HG03097 (cell line): ENCODE data around the gene CCDC51.
A peak's percentile ranks its signal among the peaks of the same experiment; 100 is the strongest.
"Not testable (repeated sequence)": the region's sequence is repeated elsewhere in the genome, so short reads cannot be mapped to it uniquely, and the experiment has no call there.

Experiments used
- ATAC-seq: cut with Tn5 transposase; IDR thresholded peaks from one replicate; pipeline ENCODE4 v1.9.1; 2021; ENCODE audit not compliant: unreplicated experiment, low FRiP score

The CCDC51 gene, protein sequence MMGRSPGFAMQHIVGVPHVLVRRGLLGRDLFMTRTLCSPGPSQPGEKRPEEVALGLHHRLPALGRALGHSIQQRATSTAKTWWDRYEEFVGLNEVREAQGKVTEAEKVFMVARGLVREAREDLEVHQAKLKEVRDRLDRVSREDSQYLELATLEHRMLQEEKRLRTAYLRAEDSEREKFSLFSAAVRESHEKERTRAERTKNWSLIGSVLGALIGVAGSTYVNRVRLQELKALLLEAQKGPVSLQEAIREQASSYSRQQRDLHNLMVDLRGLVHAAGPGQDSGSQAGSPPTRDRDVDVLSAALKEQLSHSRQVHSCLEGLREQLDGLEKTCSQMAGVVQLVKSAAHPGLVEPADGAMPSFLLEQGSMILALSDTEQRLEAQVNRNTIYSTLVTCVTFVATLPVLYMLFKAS

GRCh38 chr3:48439820-48440589 is at the start of gene CCDC51, which contains the start of gene TMA7:
CCDC51 (minus strand) TSS chr3:48440119; CDS start chr3:48435128, 4,991 bp downstream.
TMA7 (plus strand) TSS chr3:48440257; CDS start chr3:48440297, 40 bp downstream.
- peak; percentile 91 for ATAC-seq

- no peak for ATAC-seq
These were observed 47.0 kb upstream of the CCDC51 start for GRCh38 chr3:48486952-48487351.

GRCh38 chr3:48482822-48483221 is 42.9 kb upstream of the CCDC51 start:
- not testable (repeated sequence) for ATAC-seq

- not testable (repeated sequence) for ATAC-seq
These were observed 41.0 kb upstream of the CCDC51 start for GRCh38 chr3:48480891-48481290.

DNA sequence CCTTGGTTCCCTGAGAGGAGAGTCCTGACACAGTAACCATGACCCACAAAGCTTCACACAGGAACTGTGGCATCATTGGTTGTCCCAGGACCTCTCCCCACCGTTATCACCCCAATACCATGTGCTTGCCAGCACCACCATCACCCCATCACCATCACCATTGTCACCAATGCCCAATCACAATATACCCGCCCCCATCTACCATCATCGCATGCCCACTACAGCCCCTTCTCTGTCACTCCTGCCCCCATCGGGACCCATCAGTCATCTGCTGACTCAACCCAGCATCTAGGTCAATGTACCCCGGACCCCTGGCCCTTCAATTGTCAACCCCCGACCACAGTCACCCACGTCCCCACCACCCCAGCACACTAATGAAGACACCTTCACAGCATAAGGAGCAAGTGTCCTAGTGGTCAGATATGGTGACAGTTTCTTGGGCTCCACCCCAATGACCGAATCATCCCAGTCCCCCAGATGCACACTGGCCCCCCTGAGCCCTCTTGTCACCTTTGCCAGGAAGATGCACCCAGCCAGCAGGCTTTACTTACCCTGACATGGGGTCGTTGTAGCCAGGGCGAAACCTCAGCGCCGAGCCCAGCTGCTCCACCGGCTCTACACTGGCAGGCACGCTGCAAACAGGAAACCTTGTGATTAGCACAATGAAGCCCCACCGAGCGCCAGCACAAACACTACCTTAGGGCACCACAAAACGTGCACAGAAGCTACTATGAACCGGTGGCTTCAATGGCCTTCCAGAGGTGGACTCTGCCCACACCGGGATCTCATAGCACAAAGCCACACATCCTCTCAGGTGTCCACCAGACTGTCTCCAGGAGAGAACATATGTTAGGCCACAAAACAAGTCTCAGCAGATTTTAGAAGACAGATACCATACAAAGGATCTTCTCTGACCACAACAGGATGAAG is 39.0 kb upstream of the CCDC51 start:
- ATAC-seq, result no peak

DNA sequence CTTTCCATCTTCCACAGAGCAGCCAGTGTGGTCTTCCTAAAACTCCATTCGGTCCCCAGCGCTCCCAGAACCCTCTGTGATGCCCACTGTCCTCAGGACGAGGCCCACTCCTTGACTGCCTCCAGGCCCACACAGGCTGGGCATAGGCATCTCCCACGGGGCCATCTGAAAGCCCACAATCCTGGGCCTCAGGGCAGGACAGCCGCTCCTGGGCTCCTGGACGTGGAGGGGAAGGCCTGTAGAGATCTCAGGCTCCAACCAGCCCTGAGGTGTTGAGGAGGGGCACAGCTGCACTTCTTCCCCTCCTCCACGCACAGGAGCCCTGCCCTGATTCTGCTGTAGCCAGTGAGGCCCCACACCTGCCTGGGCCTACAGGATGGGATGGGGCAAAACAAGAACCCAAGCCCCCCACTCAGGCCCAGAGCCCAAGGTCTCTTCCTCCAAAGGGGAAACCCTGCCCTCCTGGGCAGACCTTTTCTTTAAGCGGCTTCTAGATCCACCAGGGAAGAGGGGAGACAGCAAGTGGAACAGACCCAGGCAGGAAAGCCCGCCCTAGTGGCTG is 38.1 kb upstream of the CCDC51 start:
- ATAC-seq, result no peak

- no peak for ATAC-seq
These were observed 36.6 kb upstream of the CCDC51 start for GRCh38 chr3:48476426-48477053.

DNA sequence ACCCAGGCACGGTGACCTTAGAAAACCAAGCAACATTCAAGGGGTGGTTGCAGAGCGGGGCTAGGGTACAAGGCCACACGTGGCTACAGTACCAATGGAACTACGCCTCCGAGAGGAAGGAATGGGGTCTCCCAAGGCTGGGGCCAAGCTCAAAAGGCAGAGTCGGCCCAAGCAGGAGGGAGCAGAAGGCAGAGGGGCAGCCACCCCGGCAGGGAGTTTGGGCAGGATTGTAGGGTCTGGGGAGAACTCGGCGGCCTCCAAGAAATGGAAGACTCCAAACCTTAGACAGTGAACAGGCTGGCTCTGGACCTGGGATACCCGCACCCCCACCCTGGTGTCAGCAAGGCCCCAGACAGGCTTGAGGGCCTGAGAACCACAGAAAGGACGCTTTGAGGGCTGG is 35.3 kb upstream of the CCDC51 start:
- ATAC-seq, result no peak

DNA sequence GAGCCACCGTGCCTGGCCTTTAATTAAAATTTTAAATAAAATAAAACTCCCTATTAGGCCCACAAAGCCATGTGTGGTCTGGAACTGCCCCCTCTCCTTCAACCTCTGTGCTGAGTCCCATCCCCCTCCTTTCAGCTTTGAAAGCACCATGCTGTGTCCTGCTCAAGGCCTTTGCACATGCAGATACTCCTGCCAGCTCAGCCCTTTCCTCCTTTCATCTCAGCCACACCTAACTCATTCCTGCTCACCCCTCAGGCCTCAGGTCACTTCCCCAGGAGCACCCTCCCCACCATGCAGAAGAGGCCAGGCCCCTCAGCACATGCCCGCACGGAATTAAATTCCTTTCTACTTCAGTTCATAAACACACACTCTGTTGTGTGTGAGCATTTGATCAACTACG is 34.7 kb upstream of the CCDC51 start:
- no peak for ATAC-seq

GRCh38 chr3:48474031-48474430 is 34.1 kb upstream of the CCDC51 start:
- ATAC-seq, result not testable (repeated sequence)

- no peak for ATAC-seq
These were observed 33.7 kb upstream of the CCDC51 start for GRCh38 chr3:48473617-48473952.

- ATAC-seq, result peak; percentile 73
These were observed 33.2 kb upstream of the CCDC51 start for GRCh38 chr3:48472923-48473616.

GRCh38 chr3:48472673-48472922 is 32.7 kb upstream of the CCDC51 start:
- ATAC-seq, result peak; percentile 1

GRCh38 chr3:48470286-48470685 is 30.4 kb upstream of the CCDC51 start:
- no peak for ATAC-seq

- no peak for ATAC-seq
These were observed 29.4 kb upstream of the CCDC51 start for GRCh38 chr3:48469046-48469915.

- ATAC-seq, result no peak
These were observed 28.4 kb upstream of the CCDC51 start for GRCh38 chr3:48468329-48468731.

DNA sequence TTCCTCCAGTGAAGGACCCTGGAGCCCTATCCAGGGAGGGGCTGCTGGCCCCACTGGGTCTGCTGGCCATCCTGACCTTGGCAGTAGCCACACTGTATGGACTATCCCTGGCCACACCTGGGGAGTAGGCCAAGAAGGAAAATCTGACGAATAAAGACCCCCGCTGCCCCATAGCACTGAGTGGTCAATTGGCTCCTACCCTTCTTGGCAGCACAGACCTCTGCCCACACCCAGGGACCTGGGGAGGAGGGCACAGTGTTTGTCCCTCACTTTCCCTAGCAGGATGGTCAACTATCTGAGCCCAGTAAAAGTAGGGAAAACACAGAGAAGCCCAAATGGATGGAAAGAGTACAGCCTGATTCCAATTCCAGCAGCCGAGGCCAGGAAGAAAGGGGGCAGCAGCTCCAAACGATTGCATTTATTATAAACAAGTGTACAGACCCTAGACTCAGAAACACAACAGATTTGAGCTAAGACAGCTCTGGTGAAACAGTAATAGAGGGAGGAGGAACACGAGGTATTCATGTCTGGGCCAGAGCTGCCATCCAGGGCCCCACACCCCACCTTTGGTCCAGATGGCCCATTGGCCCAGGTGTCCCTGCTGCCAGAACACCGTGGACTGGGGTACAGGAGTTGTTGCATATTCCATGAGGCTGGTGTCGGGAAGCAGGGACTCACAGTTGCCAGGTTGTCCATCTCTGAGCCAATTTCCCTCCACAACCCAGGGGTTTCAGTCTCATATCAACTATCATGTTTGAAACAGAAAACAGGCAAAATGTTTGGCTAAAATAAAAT is 27.8 kb upstream of the CCDC51 start:
- no peak for ATAC-seq

- no peak for ATAC-seq
These were observed 27.2 kb upstream of the CCDC51 start for GRCh38 chr3:48467110-48467454.
